Esophagus squamous epithelium (tissue), 4 donors: ENCODE results near the gene ADCK1.

Experiments used
- POLR2A ChIP-seq, 4 donors: fragments of 450-650 bp; IDR thresholded peaks; one replicate each; pipeline ENCODE4 v1.6.1; 2017; ENCODE audit warnings: antibody characterized with exemption in 4 of 4, mild to moderate bottlenecking in 4 of 4, moderate library complexity in 3 of 4
- TF ChIP-seq, protein P1 (sequence below), 6 experiments: fragments of 450-650 bp in 4 of 6; fragments of 200-600 bp in 2 of 6; sonication (generic) in 2 of 6; IDR thresholded peaks; one replicate each; pipeline ENCODE4 v1.5.1; 2016 to 2019; ENCODE audit warnings: antibody characterized with exemption in 6 of 6, mild to moderate bottlenecking in 4 of 6, moderate library complexity in 4 of 6

DNA sequence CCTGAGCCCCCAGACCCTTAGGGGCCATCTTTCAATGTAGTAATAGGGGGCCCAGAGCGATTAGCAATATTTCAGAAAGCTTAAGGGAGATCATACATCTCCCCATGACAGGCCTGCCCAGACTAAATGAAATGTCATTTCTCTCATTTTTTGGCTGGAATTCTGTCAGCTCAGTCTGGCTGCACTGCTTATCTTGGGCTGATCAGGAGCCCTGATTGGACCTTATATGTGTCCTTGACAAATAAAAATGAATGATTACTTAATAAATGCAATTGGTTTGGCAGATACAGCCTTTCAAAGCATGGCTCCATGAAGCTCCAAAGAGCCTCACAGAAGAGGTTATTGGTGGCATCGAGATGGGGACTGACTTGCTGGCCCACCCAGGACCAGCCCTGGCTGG lies 121.9 kb downstream of the ADCK1 start:
- TF ChIP-seq, protein P1, sequence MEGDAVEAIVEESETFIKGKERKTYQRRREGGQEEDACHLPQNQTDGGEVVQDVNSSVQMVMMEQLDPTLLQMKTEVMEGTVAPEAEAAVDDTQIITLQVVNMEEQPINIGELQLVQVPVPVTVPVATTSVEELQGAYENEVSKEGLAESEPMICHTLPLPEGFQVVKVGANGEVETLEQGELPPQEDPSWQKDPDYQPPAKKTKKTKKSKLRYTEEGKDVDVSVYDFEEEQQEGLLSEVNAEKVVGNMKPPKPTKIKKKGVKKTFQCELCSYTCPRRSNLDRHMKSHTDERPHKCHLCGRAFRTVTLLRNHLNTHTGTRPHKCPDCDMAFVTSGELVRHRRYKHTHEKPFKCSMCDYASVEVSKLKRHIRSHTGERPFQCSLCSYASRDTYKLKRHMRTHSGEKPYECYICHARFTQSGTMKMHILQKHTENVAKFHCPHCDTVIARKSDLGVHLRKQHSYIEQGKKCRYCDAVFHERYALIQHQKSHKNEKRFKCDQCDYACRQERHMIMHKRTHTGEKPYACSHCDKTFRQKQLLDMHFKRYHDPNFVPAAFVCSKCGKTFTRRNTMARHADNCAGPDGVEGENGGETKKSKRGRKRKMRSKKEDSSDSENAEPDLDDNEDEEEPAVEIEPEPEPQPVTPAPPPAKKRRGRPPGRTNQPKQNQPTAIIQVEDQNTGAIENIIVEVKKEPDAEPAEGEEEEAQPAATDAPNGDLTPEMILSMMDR (IDR thresholded peaks at IDR 0.05): no peak
- no peak for TF ChIP-seq POLR2A (IDR thresholded peaks at IDR 0.05)
